GM18499 (cell line): ENCODE measurements around the gene CPSF4.
"Not testable (repeated sequence)": the region's sequence is repeated elsewhere in the genome, so short reads cannot be mapped to it uniquely, and the experiment has no call there.

Experiments used
- ATAC-seq: cut with Tn5 transposase; IDR thresholded peaks from one replicate; pipeline ENCODE4 v1.9.1; 2021; ENCODE audit warnings: moderate number of reproducible peaks; ENCODE audit not compliant: insufficient read depth, unreplicated experiment

CPSF4 gene

DNA sequence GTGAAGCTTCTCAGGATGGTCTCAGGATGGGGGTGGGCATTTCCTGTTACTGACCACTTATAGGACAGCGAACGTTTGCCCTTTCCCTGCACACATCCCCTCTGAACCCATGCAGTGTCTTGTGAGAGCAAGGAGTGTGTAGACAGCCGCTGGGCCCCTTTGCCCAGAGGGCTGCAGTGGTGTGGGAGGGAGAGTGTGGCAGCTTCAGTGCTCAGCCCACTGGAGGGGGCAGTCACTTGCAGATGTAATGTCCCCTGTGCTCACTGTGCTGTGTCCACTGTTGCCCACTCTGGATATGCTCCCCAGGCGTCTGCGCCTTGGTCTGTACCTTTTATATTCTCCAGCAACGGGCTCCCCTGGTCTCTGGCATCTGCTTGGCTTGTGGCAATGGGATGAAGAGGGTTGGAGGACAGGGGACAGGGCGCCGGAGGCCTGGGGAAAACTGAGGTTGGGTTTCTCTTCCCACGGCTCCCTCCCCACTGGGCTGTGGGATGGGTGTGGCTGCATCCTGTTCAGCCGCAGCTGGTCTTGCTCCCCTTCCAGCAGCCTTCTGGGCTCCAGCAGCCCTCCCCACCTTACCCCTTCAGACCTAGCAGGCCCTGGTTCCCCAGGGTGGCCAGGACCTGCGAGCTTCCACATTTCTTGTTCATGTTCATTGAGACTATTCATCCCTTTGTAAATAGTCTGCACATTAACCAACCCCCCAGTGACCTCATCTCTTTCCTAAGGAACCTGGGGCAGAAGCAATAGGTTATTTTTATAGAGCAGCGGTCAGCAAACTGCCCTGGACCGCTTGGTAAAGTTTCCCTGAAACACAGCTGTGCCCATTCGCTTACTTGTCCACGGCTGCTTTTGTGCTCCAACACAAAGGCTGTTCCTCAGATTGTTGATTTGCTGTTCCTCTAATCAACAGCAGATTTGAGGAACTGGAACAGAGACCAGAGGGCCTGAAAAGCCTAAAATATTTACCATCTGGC, 40.0 kb downstream of the CPSF4 start:
- no peak for ATAC-seq

DNA sequence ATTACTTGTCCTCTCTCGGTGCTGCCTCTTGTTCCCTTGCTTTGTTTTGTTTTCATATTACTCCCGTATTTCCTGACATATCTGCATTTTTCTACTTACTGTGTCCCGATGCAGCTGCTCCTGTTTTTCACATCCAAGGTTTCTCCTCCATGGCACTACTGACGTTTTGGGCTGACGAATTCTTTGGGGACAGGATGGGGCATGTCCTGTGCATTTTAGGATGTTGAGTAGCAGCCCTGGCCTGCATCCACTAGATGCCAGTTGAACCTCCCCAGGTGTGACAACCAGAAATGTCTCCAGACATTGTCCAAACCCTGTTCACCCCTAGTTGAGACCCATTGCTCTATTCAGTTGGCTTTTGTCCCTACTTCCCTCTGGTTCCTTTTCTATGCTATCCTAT, 46.4 kb downstream of the CPSF4 start:
- no peak for ATAC-seq

DNA sequence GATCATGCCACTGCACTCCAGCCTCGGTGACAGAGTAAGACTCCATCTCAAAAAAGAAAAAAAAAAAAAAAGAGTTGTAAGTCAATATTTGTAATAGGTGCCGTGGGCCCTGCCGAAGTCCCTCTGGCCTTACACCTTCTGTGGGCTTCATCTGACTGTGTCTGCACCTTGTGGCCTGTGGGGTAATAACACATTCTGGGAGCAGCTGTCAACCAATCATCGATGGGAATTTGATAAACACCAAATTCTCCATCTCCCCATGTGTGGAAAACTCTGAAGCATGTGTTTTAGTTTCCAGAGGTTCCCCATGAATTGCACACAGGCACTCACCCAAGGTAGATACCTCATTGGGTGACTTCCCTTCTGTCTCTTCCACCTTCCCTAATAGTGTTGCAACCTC, 50.5 kb downstream of the CPSF4 start:
- no peak for ATAC-seq

DNA sequence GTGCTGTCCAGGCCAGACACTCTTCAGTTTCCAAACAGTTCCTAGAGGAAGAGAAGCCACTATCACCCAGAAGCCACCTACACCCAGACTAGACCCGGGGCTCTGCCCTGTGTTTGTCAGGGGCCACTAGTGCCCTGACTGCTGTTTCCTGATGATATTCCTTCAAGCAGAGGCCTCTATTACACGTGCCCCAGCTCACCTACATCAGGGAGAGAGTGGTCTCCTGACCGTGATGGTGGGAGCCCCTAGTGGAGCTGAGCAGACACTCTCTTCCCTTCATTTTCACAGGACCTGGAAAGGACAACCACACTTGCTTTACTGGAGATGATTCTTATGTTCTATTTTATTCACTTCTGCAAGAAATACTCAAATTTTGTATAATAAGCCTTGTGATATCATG, 52.1 kb downstream of the CPSF4 start:
- no peak for ATAC-seq

DNA sequence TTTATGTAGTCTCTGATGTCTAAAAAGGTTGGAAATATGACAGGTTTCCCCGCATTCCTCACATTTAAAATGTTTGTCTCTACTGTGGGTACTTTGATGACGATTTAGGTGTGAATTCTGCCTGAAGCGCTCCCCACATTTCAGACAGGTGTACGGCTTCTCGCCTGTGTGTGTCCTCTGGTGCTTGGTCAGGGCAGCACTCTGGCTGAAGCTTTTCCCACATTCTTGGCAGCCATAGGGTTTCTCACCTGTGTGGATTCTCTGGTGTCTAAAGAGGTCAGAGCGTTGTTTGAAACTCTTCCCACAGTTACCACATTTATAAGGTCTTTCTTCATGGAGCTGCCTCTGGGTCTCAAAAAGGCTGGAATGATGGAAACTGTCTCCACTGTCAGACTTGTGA, 55.1 kb downstream of the CPSF4 start:
- ATAC-seq = no peak

DNA sequence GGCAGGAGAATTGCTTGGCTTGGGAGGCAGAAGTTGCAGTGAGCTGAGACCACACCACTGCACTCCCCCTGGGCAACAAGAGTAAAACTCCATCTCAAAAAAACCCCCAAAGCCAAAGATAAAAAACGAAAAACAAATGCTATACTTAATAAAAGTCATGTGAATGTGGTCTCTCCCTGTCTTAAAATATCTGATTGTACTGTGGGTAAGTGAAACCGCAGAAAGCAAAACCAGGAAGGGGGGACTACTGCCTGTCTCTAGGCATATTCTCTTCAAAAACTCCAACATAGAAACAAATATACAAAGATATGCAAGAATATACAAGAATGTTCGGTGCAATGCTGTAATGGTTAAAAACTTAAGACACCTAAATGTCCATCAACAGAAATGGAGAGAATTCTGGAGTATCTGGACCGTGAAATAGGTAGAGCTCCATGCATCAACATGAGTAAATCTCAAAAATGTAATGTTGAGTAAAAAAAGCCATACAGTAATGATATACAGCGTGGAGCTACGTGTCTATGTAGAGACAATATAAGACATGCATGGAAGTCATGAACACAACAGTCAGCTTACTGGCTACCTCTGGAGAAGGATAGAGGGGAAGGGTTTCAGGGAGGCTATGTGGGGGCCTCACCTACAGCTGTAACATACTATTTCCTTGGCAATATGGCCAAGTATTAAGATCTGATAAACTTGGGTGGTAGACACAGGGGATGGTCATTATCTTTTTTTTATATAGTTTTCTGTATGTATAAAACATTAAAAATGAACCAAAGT, 59.2 kb downstream of the CPSF4 start:
- ATAC-seq = no peak

DNA sequence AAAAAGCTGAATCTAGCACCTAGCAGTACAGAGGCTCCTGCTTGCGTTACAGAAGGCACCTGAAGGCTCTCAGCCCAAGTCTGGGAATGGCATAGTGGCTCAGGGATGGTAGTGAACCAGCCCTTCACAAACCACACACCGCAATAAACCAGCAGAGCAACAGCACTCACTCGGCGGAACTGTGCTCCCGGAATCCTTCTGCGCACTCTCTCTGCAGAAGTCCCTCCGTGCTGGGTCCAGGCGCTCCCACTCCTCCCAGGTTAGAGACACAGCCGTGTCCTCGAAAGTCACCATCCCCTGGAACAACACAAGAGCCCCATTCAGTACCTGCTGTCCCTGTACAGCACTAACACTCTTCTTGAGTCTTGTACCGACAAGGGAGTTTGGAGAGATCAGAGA, 59.8 kb downstream of the CPSF4 start:
- ATAC-seq = no peak

DNA sequence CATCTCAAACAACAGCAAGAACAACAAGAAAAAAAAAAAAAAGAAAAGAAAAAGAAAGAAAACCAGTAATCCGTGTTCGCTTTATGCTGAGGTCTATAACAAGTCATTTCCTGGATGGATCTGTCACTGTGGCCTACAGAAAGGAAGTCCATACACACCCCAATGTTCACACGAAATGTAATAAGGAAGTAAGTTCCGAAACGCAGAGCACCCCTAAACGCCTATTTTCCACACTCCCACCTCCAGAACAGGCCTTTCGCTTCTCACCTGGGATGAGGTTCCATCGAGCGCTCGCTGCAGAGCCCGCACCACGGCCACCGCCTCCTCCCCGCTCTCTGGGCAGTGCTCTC, 60.6 kb downstream of the CPSF4 start:
- no peak for ATAC-seq

DNA sequence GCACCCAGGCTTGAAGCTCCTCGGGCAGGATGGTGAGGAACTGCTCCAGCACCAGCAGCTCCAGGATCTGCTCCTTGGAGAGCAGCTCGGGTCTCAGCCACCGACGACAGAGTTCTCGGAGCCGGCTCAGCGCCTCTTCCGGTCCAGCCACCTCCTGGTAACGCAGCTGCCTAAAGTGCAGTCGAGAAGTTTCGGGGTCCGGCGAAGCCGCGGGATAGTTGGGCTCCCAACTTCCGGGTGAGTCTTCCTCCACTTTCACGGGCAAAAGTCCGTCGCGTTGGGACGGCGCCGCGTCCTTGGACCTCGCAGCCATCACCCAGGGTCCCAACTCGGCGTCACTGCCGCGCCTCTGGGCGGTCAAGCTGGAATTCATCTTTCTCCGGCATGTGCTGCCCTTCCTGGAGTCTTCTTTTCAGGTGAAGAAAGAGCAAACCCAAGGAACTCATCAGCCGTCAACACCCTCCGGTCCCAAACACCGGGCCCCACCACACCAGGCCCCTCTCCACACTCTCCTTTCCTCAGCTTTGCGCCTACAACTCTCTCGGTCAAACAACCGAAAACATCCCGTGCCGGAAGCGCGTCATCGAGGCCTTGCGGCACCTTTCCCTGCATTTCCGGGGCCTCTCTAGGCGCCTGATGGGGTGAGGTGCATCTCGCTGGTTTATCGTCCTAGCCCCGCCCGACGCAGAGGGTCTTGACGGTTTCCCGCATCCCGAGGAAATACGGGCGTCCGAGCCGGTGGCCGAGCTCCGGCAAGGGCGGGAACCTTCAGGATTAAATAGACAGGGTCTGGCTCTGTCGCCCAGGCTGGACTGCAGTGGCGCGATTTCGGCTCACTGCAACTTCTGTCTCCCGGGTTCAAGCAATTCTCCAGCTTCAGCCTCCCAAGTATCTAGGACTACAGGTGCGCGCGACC, 61.2 kb downstream of the CPSF4 start, which contains the start of gene ZNF394:
TSS of gene ZNF394 (minus strand) at position 561 of the 916 bp plus-strand sequence. CDS start at position 373, 188 bp downstream.
- ATAC-seq = no peak

DNA sequence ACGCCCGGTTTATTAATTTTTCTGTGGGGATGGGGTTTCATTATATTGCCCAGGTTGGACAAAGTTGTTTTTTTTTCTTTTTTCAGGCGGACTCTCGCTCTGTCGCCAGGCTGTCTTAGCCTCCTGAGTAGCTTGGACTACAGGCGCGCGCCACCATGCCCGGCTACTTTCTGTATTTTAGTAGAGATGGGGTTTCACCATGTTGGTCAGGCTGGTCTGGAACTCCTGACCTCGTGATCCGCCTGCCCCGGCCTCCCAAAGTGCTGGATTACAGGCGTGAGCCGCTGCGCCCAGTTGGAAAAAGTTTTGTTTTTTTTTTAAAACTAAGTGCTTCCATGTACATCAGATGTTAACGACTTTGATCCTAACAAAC, 61.9 kb downstream of the CPSF4 start:
- ATAC-seq = no peak

DNA sequence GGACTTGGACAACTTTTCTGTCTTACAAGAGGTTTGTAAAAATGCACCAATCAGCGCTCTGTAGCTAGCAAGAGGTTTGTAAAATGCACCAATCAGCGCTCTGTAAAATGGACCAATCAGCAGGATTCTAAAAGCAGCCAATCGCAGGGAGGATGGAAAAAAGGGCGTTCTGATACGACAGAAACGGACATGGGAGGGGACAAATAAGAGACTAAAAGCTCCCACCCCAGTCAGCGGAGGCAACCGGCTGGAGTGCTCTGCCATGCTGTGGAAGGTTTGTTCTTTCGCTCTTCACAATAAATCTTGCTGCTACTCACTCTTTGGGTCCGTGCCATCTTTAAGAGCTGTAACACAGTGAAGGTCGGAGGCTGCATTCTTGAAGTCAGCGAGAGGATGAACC, 62.5 kb downstream of the CPSF4 start:
- ATAC-seq = not testable (repeated sequence)

DNA sequence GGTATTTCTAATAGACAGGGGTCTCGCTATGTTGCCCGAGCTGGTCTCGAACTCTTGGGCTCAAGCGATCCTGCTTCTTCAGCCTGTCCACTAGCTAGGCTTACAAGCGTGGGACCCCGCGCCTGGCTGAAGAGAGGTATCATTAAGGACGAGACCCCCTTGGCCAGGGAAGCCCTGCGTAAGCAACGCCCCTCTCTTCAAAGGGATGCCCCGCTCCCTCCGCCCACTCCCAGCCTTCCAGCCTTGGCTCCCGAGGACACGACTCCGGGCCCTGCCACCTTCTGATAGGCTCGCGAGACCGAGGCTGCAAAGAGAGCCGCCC, 65.5 kb downstream of the CPSF4 start:
- ATAC-seq = no peak

DNA sequence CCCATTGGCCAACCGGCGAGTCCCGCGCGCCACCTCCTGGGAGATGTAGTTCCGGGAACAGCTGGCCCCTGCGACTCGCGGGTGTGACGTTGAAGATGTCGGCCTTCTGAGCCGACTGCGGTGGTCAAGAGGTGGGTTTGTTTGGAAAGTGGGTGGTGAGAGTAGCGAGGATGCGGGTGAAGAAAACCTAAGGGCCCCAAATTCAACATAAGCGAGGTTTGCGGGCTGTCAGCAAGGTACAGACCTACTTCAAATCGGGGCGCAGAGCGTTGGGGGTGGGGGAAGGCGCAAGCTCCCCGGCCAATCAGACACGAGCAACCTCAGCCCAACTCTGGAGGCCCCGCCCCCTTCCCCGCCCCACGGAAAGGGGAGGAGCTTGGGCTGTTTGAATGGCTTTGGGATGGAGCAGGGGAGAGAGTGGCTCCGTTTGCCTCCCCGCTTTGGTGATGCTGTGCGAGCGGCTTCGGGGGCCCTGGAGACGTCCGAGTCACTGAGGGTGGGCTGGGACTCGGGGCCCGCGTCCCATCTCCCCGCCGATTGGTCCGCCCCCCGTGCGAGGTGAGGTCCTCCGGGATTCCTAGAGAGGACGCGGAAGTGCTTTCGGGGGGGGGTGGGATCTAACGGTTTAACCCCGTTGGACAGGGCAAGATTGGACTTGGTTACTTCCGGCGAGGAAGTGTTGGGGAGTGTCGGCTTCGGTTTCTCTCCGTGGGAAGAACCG, 66.0 kb downstream of the CPSF4 start, which contains the start of gene ZKSCAN5:
TSS of gene ZKSCAN5 (plus strand) at position 60 of the 721 bp plus-strand sequence. CDS start 1,383 bp downstream, outside the sequence.
- peak; percentile 51 for ATAC-seq

DNA sequence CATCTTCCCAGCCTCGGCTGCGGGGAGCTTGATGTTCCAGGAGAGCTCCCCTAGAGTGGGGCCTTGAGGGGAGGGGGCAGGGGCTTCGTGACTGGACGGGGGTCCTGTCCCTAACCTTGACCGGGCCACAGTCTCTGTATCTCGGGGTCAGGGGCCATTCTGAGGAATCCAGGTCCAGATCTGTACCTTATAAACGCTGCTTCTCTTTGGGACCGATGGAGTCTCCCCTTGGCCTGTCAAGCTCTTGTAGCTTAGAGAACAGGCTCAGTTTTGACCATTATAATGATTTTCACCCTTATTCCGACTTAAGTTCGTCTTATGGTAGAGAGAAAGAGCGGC, 66.5 kb downstream of the CPSF4 start:
- no peak for ATAC-seq
